Measurements from ENCODE around the gene CTSZ.

- no peak for TF ChIP-seq CTCF (IDR thresholded peaks at IDR 0.05)
- TF ChIP-seq POLR2A (IDR thresholded peaks at IDR 0.05) = no peak
Measured at GRCh38 chr20:58978351-58979190, 28.5 kb downstream of the CTSZ start.
